Measurements from ENCODE around the gene RGS18. TPM values are rescaled to one million over a fixed set of nuclear protein-coding genes. Genes with fewer than 3 reads are reported as not detected.
"Not testable (repeated sequence)": the region's sequence is repeated elsewhere in the genome, so short reads cannot be mapped to it uniquely, and the experiment has no call there.

Gene RGS18
- total RNA-seq, 1 donor from 2014 or later = not detected

GRCh38 chr1:192123212-192123611 lies 35.0 kb upstream of the RGS18 start:
- H3K27me3 ChIP-seq (ENCODE audit: control insufficient read depth, insufficient read depth, low read length) = no peaks in the 10 kb centered on the region
- H3K36me3 ChIP-seq (ENCODE audit: control insufficient read depth, insufficient read depth, low read length) = no peaks in the 10 kb centered on the region
- no peak for DNase-seq (ENCODE audit: low read depth)
- TF ChIP-seq CTCF (IDR thresholded peaks at IDR 0.05; ENCODE audit: insufficient read depth, low read length, poor library complexity, severe bottlenecking) = no peak
- no peak overlapping the region for H3K4me3 ChIP-seq (ENCODE audit: low read depth, low read length)

DNA sequence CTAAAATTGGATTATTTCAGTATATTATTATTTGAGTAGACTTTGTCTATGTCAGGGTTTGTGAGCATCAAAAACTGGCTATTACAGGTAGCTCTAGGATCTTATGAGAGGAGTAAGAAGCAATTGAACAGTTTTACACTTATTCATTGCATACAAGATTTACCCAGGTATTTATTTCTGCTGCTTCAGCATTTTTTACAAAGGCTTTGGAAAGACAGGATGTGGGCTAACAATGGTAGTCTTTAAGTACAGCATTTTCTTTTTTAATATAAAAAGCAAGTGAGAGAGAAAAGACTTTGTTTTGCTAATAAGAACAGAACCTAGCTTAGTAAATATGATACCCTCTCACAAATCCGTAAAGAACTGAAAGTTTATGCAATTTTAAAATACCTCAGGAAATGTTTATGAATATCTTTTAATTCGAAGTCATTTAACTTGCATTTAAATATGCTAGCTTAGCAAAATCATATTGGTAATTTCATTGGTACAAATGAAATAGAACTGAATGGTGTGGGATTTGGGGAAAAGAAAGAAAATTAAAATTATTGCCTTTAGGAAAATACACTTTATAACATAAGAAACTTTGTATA lies 32.1 kb upstream of the RGS18 start:
- Histone ChIP-seq H3K36me3 (ENCODE audit: control insufficient read depth, insufficient read depth, low read length) (no peaks in the 10 kb centered on the region), H3K27me3 (ENCODE audit: control insufficient read depth, insufficient read depth, low read length) (no peaks in the 10 kb centered on the region)

DNA sequence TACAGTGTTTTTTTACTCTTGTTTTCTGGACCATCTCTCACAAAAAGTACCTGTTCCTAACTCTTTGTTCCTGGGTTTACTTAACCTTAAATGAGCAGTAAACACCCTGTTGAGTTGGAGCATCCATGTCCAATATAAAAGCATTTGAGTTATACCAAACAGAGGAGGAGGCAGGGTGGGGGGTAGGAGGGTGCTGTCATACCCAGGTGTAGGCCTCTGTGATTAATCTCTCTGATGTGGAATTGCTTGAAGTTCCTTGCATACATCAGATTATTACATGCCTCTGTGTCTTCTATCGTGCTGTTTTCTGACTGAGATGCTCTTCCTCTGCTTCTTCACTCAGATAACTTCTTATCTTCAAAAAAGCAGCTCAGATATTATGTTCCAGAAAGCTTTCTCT lies 28.1 kb upstream of the RGS18 start:
- Histone ChIP-seq H3K4me3 (ENCODE audit: low read depth, low read length) (no peak overlapping the region), H3K36me3 (ENCODE audit: control insufficient read depth, insufficient read depth, low read length) (no peaks in the 10 kb centered on the region), H3K27me3 (ENCODE audit: control insufficient read depth, insufficient read depth, low read length) (no peaks in the 10 kb centered on the region)
- DNase-seq (ENCODE audit: low read depth) = no peak
- TF ChIP-seq CTCF (IDR thresholded peaks at IDR 0.05; ENCODE audit: insufficient read depth, low read length, poor library complexity, severe bottlenecking) = no peak

More for the DNA sequence above, 32.1 kb upstream of the RGS18 start:
- TF ChIP-seq CTCF (IDR thresholded peaks at IDR 0.05; ENCODE audit: insufficient read depth, low read length, poor library complexity, severe bottlenecking) = no peak
- DNase-seq (ENCODE audit: low read depth) = no peak
- H3K4me3 ChIP-seq (ENCODE audit: low read depth, low read length) = no peak overlapping the region

- H3K36me3 ChIP-seq (ENCODE audit: control insufficient read depth, insufficient read depth, low read length); DNase-seq (ENCODE audit: low read depth); H3K4me3 ChIP-seq (ENCODE audit: low read depth, low read length); H3K27me3 ChIP-seq (ENCODE audit: control insufficient read depth, insufficient read depth, low read length): not testable (repeated sequence)
Measured at GRCh38 chr1:192130865-192131264, 27.4 kb upstream of the RGS18 start.

DNA sequence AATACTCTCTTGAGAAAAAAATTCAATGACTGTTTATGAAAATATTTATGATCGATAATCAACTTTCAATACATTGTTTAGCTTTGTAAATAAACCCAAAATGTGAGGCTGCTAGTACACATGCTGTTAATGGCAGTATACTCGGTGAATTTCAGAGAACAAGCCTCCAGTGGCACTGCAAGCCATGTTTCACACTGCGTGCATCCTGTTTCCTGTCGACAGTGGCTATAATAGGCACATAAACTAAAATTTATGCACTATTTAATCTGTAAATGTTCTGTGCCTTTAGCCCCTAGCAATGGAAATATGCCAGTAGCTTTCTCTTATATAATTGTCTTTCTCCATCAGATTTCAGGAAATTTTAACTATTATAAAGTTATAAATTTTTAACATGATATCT lies 26.3 kb upstream of the RGS18 start:
- H3K36me3 ChIP-seq (ENCODE audit: control insufficient read depth, insufficient read depth, low read length) = no peaks in the 10 kb centered on the region
- DNase-seq (ENCODE audit: low read depth) = no peak
- no peak for TF ChIP-seq CTCF (IDR thresholded peaks at IDR 0.05; ENCODE audit: insufficient read depth, low read length, poor library complexity, severe bottlenecking)
- H3K4me3 ChIP-seq (ENCODE audit: low read depth, low read length) = no peak overlapping the region
- no peaks in the 10 kb centered on the region for H3K27me3 ChIP-seq (ENCODE audit: control insufficient read depth, insufficient read depth, low read length)

- Histone ChIP-seq H3K36me3 (ENCODE audit: control insufficient read depth, insufficient read depth, low read length) (no peaks in the 10 kb centered on the region), H3K4me3 (ENCODE audit: low read depth, low read length) (no peak overlapping the region), H3K27me3 (ENCODE audit: control insufficient read depth, insufficient read depth, low read length) (no peaks in the 10 kb centered on the region)
- no peak for DNase-seq (ENCODE audit: low read depth)
- no peak for TF ChIP-seq CTCF (IDR thresholded peaks at IDR 0.05; ENCODE audit: insufficient read depth, low read length, poor library complexity, severe bottlenecking)
Measured at GRCh38 chr1:192133350-192133926, 24.8 kb upstream of the RGS18 start.
